H1 (cell line): ENCODE measurements around the gene ANAPC16. TPM values are rescaled to one million over a fixed set of nuclear protein-coding genes. Genes with fewer than 3 reads are reported as not detected.
"Not testable (repeated sequence)": the region's sequence is repeated elsewhere in the genome, so short reads cannot be mapped to it uniquely, and the experiment has no call there.

ENCODE experiments used
- CTCF ChIA-PET: fragments of 300-600 bp; sonication (Branson Sonifier 250); formaldehyde crosslinking; loops from one replicate; lab custom pipeline; 2021; ENCODE audit not compliant: partially characterized antibody; lab: Charles Lee
- POLR2A ChIA-PET: fragments of 300-600 bp; sonication (Branson Sonifier 250); formaldehyde crosslinking; loops from one replicate; lab custom pipeline; 2021; ENCODE audit warnings: inconsistent platforms; ENCODE audit not compliant: partially characterized antibody; lab: Charles Lee
- DNase-seq, 2 experiments: peaks; one replicate each; pipeline versions ENCODE4 v3.0.0 to v3.0.0-alpha.2; 2010 to 2022; ENCODE audit warnings: low spot score in 2 of 2, low read depth in 1 of 2, mixed read lengths in 1 of 2
- FAIRE-seq: peaks from 2 replicates; lab custom pipeline; 2011; peaks lifted over from hg19 to GRCh38; lab: Jason Lieb, UNC
- H2AFZ ChIP-seq: 2 replicates; pipeline ENCODE4 v1.8.1; 2012; ENCODE audit warnings: low read length, inconsistent platforms
- H2AK5ac ChIP-seq: 2 replicates; pipeline ENCODE4 v1.6.1; 2013; ENCODE audit warnings: low read depth, low read length
- H2BK120ac ChIP-seq: replicated peaks from 2 replicates; pipeline ENCODE3; 2013; ENCODE audit warnings: low read depth, low read length, inconsistent platforms
- H2BK12ac ChIP-seq: 2 replicates; pipeline ENCODE4 v1.6.1; 2013; ENCODE audit warnings: low read depth, low read length
- H2BK15ac ChIP-seq: 2 replicates; pipeline ENCODE4 v1.6.1; 2013; ENCODE audit warnings: low read length
- H2BK20ac ChIP-seq: 2 replicates; pipeline ENCODE4 v1.6.1; 2013; ENCODE audit warnings: low read length
- H2BK5ac ChIP-seq: 2 replicates; pipeline ENCODE4 v1.6.1; 2013; ENCODE audit warnings: low read depth, low read length
- H3K14ac ChIP-seq: 2 replicates; pipeline ENCODE4 v1.6.1; 2013; ENCODE audit warnings: inconsistent platforms; ENCODE audit not compliant: insufficient read length
- H3K18ac ChIP-seq: 2 replicates; pipeline ENCODE4 v1.6.1; 2013; ENCODE audit warnings: low read length; ENCODE audit errors: extremely low read depth
- H3K23ac ChIP-seq: 2 replicates; pipeline ENCODE4 v1.6.1; 2013; ENCODE audit warnings: inconsistent platforms; ENCODE audit not compliant: insufficient read length
- H3K23me2 ChIP-seq: 2 replicates; pipeline ENCODE4 v1.6.1; 2013; ENCODE audit warnings: low read depth, low read length
- H3K27ac ChIP-seq: 2 replicates; pipeline ENCODE4 v1.6.1; 2011; ENCODE audit warnings: low read depth, low read length, inconsistent platforms
- H3K27me3 ChIP-seq, 4 experiments: replicated peaks in 1 of 4; 1 replicate in 1 of 4; 2 replicates in 3 of 4; pipeline versions ENCODE4 v1.6.1 to v1.8.1; 2011 to 2013; ENCODE audit warnings: low read length in 3 of 4, mild to moderate bottlenecking in 3 of 4, inconsistent platforms in 2 of 4, mixed read lengths in 2 of 4, moderate library complexity in 1 of 4; ENCODE audit not compliant: control insufficient read depth in 3 of 4, insufficient read depth in 3 of 4; ENCODE audit errors: extremely low read depth in 1 of 4
- H3K36me3 ChIP-seq, 4 experiments: 2 replicates each; pipeline versions ENCODE4 v1.6.1 to v1.8.1; 2011 to 2013; ENCODE audit warnings: mild to moderate bottlenecking in 4 of 4, low read length in 3 of 4, moderate library complexity in 2 of 4, control low read depth in 1 of 4, inconsistent platforms in 1 of 4; ENCODE audit not compliant: insufficient read depth in 4 of 4, control insufficient read depth in 2 of 4
- H3K4ac ChIP-seq: replicated peaks from 2 replicates; pipeline ENCODE3; 2013; ENCODE audit warnings: low read length, low read depth, mixed read lengths, inconsistent platforms; ENCODE audit not compliant: insufficient read length
- H3K4me1 ChIP-seq, 4 experiments: replicated peaks in 1 of 4; 1 replicate in 1 of 4; 2 replicates in 3 of 4; pipeline versions ENCODE4 v1.6.1 to v1.8.1; 2011 to 2013; ENCODE audit warnings: low read length in 3 of 4, inconsistent platforms in 2 of 4, mixed read lengths in 1 of 4; ENCODE audit not compliant: insufficient read depth in 4 of 4, control insufficient read depth in 3 of 4
- H3K4me2 ChIP-seq, 2 experiments: 2 replicates each; pipeline versions ENCODE4 v1.6.1 to v1.8.1; 2011 to 2013; ENCODE audit warnings: low read depth in 2 of 2, low read length in 2 of 2, control low read depth in 1 of 2, inconsistent platforms in 1 of 2, mild to moderate bottlenecking in 1 of 2; ENCODE audit not compliant: insufficient read depth in 1 of 2
- H3K4me3 ChIP-seq, 4 experiments: fragments of 200-600, 300-600 bp in 1 of 4; sonication (generic), shearing (Covaris generic), sonication (Bioruptor Twin) in 1 of 4; 2 replicates each; pipeline versions ENCODE4 v1.5.1 to v1.8.1; 2011 to 2016; ENCODE audit warnings: low read length in 4 of 4, low read depth in 3 of 4, control low read depth in 2 of 4, inconsistent platforms in 2 of 4, mild to moderate bottlenecking in 2 of 4, mixed read lengths in 1 of 4, moderate library complexity in 1 of 4; ENCODE audit not compliant: insufficient read depth in 2 of 4; ENCODE audit errors: extremely low read depth in 1 of 4
- H3K56ac ChIP-seq: replicated peaks from 2 replicates; pipeline ENCODE3; 2013; ENCODE audit warnings: low read depth, mild to moderate bottlenecking, mixed read lengths, low read length, inconsistent platforms; ENCODE audit not compliant: insufficient read length
- H3K79me1 ChIP-seq: 2 replicates; pipeline ENCODE4 v1.6.1; 2013; ENCODE audit warnings: low read depth, low read length, control low read depth
- H3K79me2 ChIP-seq, 2 experiments: 2 replicates each; pipeline versions ENCODE4 v1.6.1 to v1.8.1; 2012 to 2013; ENCODE audit warnings: low read length in 2 of 2, mild to moderate bottlenecking in 2 of 2, inconsistent platforms in 1 of 2; ENCODE audit not compliant: insufficient read depth in 2 of 2, control insufficient read depth in 1 of 2
- H3K9ac ChIP-seq, 4 experiments: replicated peaks in 1 of 4; 1 replicate in 1 of 4; 2 replicates in 3 of 4; pipeline versions ENCODE4 v1.6.1 to v1.8.1; 2011 to 2013; ENCODE audit warnings: low read depth in 3 of 4, low read length in 3 of 4, control low read depth in 2 of 4, mild to moderate bottlenecking in 2 of 4, moderate library complexity in 2 of 4, inconsistent platforms in 1 of 4; ENCODE audit errors: extremely low read depth in 1 of 4
- H3K9me3 ChIP-seq, 2 experiments: 2 replicates each; pipeline versions ENCODE4 v1.6.1 to v1.8.1; 2012 to 2013; ENCODE audit warnings: mild to moderate bottlenecking in 2 of 2, moderate library complexity in 2 of 2, control low read depth in 1 of 2, inconsistent platforms in 1 of 2, low read depth in 1 of 2, low read length in 1 of 2, mixed read lengths in 1 of 2; ENCODE audit not compliant: insufficient read depth in 2 of 2
- H4K20me1 ChIP-seq, 2 experiments: replicated peaks in 1 of 2; 2 replicates each; pipeline versions ENCODE3 to v1.8.1; 2011 to 2013; ENCODE audit warnings: inconsistent platforms in 2 of 2, low read length in 2 of 2, mild to moderate bottlenecking in 1 of 2; ENCODE audit not compliant: insufficient read depth in 2 of 2, control insufficient read depth in 1 of 2
- H4K5ac ChIP-seq: 2 replicates; pipeline ENCODE4 v1.6.1; 2013; ENCODE audit warnings: low read length, low read depth, mixed read lengths, inconsistent platforms; ENCODE audit not compliant: insufficient read length
- H4K8ac ChIP-seq: 2 replicates; pipeline ENCODE4 v1.8.0; 2013; ENCODE audit warnings: mild to moderate bottlenecking, moderate library complexity, low read length, inconsistent platforms; ENCODE audit not compliant: insufficient read depth; ENCODE audit errors: extremely low read depth
- H4K91ac ChIP-seq: replicated peaks from 2 replicates; pipeline ENCODE3; 2013; ENCODE audit warnings: low read length, mixed read lengths, inconsistent platforms; ENCODE audit not compliant: insufficient read length
- CREB1 ChIP-seq: IDR thresholded peaks from 2 replicates; pipeline ENCODE4 v1.6.1; 2012; ENCODE audit warnings: inconsistent platforms
- EGR1 ChIP-seq: IDR thresholded peaks from 2 replicates; pipeline ENCODE4 v1.6.1; 2011; ENCODE audit warnings: low read depth, low read length, borderline replicate concordance
- EP300 ChIP-seq, 2 experiments: IDR thresholded peaks; 1 replicate in 1 of 2; 2 replicates in 1 of 2; pipeline ENCODE4 v1.6.1; 2011 to 2012; ENCODE audit warnings: low read depth in 2 of 2, low read length in 2 of 2, mild to moderate bottlenecking in 2 of 2, borderline replicate concordance in 1 of 2, inconsistent platforms in 1 of 2, moderate library complexity in 1 of 2
- FOSL1 ChIP-seq: IDR thresholded peaks from 2 replicates; pipeline ENCODE4 v1.6.1; 2011; ENCODE audit warnings: mild to moderate bottlenecking, low read depth, low read length, moderate library complexity; ENCODE audit not compliant: insufficient read depth
- HDAC6 ChIP-seq: IDR thresholded peaks from one replicate; pipeline ENCODE4 v1.7.1; 2012; ENCODE audit warnings: low read depth, mild to moderate bottlenecking, inconsistent platforms, low read length, moderate library complexity
- SP1 ChIP-seq: IDR thresholded peaks from 2 replicates; pipeline ENCODE4 v1.6.1; 2011; ENCODE audit warnings: low read depth, low read length
- TAF1 ChIP-seq: IDR thresholded peaks from 2 replicates; pipeline ENCODE4 v1.6.1; 2011; ENCODE audit warnings: mild to moderate bottlenecking, low read depth, low read length
- WGBS, 2 experiments: shearing (Covaris generic) in 1 of 2; methylation state at CpG; one replicate each; pipeline versions ENCODE4 v1.1.6 to v1.1.7; 2013 to 2015; ENCODE audit warnings: low lambda C conversion rate in 2 of 2, mixed read lengths in 2 of 2, inconsistent platforms in 1 of 2, low coverage in 1 of 2, missing lambda C conversion rate in 1 of 2; ENCODE audit not compliant: insufficient replicate concordance in 2 of 2, insufficient coverage in 1 of 2, insufficient read length in 1 of 2; ENCODE audit errors: extremely low coverage in 1 of 2, missing lambda C conversion rate in 1 of 2; 5-methylcytosine and 5-hydroxymethylcytosine counted together
- polyA plus RNA-seq, 7 experiments: library from polyadenylated mRNA; depleted of rRNA in 3 of 7; stranded (reverse) in 5 of 7; unstranded in 2 of 7; fragments of >200 nt in 5 of 7; fragments of 200-250 nt in 2 of 7; gene quantifications; 1 replicate in 5 of 7; 2 replicates in 1 of 7; 4 replicates in 1 of 7; pipeline versions ENCODE4 v1.2.1 to v1.2.3, GENCODE V29; 2011 to 2013; ENCODE audit warnings: missing spikeins in 2 of 7, mixed read lengths in 2 of 7
- total RNA-seq: library from RNA; stranded (reverse); fragmentation: NEBNext Ultra II Directional; extraction: Animal tissue kit (Norgen Biotek cat#: 25700); gene quantifications from 2 replicates; pipeline ENCODE4 v1.2.1, GENCODE V29; 2021

Gene ANAPC16
- total and polyA plus RNA-seq, 2 of the 8 experiments (the other 6 are each of a cell fraction or from before 2014, with no cell fraction given) = 53.1 to 57.4 TPM

DNA sequence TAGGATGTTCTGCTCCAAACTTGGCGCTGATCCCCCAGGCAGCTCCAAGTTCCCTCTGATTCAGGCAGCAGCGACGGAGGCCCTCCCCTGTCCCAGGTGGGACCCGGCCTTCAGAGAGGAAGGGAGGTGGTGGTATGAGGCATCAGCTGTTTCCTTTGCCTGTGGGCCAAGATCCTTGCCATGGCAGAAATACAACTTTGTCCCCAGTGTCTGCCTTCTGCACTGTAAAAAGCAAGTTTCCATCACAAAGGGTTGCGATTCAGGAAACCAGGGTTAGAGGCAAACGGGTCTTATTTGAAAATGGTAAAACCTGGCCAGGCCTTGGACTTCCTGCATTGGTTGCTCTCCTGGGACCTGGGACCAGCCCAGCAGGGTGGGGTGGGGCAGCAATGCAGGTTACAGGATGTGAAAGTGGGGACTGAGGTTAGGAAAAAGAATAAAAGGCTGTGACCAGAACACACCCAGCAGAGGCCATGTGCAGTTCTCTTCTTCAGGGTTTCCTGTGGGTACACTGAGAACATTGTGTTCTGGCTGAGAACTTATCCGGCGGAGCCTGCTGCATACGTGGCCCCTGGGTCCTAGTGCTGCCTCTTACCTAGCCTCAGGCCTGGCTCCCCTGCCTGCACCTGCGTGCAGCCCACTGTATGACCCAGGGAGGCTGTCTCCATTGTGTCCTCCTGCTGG, 32.8 kb downstream of the ANAPC16 start (continued):
- TF ChIP-seq EGR1 (0 out of 2 replicates have a peak, but pooled peaks have one; percentile 45), HDAC6 (no peak), FOSL1 (peak; percentile 99), CREB1 (0 out of 2 replicates have a peak, but pooled peaks have one; percentile 65), SP1 (peak; percentile 34; the same call in 1 of the 2 replicates), TAF1 (peak; percentile 58), EP300 (IDR thresholded peaks at IDR 0.05; ENCODE audit: borderline replicate concordance in 1 of 2, low read depth in 2 of 2, low read length in 2 of 2) (no peak)

DNA sequence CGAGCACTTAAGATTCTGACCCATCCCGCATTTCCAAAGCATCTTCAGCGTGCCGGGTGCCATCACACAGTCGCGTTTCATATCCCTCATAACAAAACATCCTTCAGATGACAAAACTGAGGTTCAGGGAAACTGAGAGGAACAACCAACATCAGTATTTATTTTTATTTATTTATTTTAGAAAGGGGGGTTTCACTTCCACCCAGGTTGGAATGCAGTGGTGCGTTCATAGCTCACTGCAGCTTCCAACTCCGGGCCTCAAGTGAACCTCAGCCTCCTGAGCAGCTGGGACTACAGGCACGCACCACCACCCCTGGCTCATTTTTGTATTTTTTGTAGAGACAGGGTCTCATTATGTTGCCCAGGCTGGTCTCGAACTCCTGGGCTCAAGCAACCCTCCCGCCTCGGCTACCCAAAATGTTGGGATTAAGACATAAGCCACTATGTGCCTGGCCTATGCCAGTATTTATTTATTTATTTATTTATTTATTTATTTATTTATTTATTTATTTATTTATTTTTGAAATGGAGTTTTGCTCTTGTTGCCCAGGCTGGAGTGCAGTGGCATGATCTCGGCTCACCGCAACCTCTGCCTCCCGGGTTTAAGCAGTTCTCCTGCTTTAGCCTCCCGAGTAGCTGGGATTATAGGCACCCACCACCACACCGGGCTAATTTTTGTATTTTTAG, 33.5 kb downstream of the ANAPC16 start:
- not testable (repeated sequence) for H3K9ac ChIP-seq, H3K14ac ChIP-seq, H3K79me1 ChIP-seq, FAIRE-seq, H3K4ac ChIP-seq, H3K9me3 ChIP-seq, H2BK15ac ChIP-seq, H3K56ac ChIP-seq, H3K79me2 ChIP-seq, DNase-seq, H4K5ac ChIP-seq, H2AK5ac ChIP-seq, H3K36me3 ChIP-seq, H3K27ac ChIP-seq, H3K23me2 ChIP-seq, H3K23ac ChIP-seq, H2AFZ ChIP-seq, H3K27me3 ChIP-seq, H3K4me3 ChIP-seq, H4K20me1 ChIP-seq
- CTCF ChIA-PET = interaction anchor here (0.6 kb wide), 1 partner anchor 89 kb away, joined by 4 read pairs; no protein-coding TSS in a partner anchor
- POLR2A ChIA-PET = interaction anchor here (1.3 to 24.2 kb wide), 6 partner anchors 11 to 27 kb away, joined by 3 to 673 read pairs (median 14); partner anchors contain the start of gene DDIT4
- Histone ChIP-seq H4K91ac (peak overlapping the region; percentile 7), H3K4me2 (peak overlapping the region in 1 of 2 experiments; percentile 59; a peak in 1 of 4 replicates), H2BK120ac (peak overlapping the region; percentile 2), H2BK12ac (peak overlapping the region; percentile 96), H2BK20ac (0 out of 2 replicates have a peak overlapping the region, but pooled peaks have one; percentile 95), H4K8ac (peak overlapping the region; percentile 73), H3K4me1 (peaks cover 8 to 14% (median 12%) of the 10 kb centered on the region in 4 experiments), H3K18ac (0 out of 2 replicates have a peak overlapping the region, but pooled peaks have one; percentile 72), H2BK5ac (peak overlapping the region; percentile 73)
- WGBS, 2 experiments = 92% methylated on average over 17 of the region's 17 CpGs; no CpG with 5 or more reads in 1 of the 2 experiments
